ENCODE data around the gene HSH2D. TPM values are rescaled to one million over a fixed set of nuclear protein-coding genes. Genes with fewer than 3 reads are reported as not detected.

Gene HSH2D
- total and polyA plus RNA-seq, 9 of the 15 experiments (the other 6 are each of a cell fraction or from before 2014, with no cell fraction given): 0.03 to 1.1 (median 0.35) TPM; not detected in 1

DNA sequence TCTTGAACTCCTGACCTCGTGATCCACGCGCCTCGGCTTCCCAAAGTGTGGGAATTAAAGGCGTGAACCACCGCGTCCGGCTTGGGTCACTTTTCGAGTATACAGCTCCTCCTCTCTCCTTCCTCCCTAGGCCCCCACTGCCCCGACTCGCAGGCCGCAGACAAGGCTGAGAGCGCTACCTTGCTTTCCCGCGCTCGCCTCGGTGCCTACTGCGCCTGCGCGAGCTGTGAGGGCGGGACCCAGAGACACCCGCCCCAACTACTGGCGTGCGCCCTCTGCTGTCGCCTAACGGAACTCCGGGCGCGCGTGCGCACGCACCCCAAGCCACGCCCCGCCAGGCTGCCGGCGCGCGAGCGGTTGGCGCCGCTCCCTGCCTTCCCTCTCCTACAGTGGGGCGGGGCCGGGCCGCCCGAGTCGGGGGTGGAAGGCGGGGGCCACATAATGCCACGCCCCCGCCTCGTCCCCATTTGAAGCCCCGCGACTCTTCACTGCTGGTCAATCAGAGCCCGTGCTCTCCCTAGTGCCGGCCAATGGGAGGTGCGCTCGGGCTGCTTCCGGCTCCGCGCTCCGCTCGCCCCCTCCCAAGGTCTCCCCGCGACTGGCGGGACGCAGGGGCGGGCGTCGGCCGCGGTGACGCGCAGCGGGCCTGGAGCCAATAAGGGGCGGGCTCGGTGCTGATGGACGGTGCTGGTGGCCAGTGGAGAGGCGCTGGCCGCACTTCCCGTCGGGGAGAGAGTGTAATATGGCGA is 32.2 kb upstream of the HSH2D start, which contains the start of gene RAB8A (continued):
- TF ChIP-seq GABPB1 (CRISPR knock-in tag; IDR thresholded peaks at IDR 0.05): peak; percentile 90
- peak; percentile 38; the same call in 1 of the 2 replicates for TF ChIP-seq MTA3 (IDR thresholded peaks at IDR 0.05; ENCODE audit: borderline replicate concordance)
- peak; percentile 73; the same call in 1 of the 2 replicates for TF ChIP-seq LCOR (CRISPR knock-in tag; IDR thresholded peaks at IDR 0.05)
- TF ChIP-seq ZNF583 (CRISPR knock-in tag; IDR thresholded peaks at IDR 0.05): peak; percentile 78; the same call in 1 of the 2 replicates
- TF ChIP-seq, protein P1, sequence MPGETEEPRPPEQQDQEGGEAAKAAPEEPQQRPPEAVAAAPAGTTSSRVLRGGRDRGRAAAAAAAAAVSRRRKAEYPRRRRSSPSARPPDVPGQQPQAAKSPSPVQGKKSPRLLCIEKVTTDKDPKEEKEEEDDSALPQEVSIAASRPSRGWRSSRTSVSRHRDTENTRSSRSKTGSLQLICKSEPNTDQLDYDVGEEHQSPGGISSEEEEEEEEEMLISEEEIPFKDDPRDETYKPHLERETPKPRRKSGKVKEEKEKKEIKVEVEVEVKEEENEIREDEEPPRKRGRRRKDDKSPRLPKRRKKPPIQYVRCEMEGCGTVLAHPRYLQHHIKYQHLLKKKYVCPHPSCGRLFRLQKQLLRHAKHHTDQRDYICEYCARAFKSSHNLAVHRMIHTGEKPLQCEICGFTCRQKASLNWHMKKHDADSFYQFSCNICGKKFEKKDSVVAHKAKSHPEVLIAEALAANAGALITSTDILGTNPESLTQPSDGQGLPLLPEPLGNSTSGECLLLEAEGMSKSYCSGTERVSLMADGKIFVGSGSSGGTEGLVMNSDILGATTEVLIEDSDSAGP (CRISPR knock-in tag; IDR thresholded peaks at IDR 0.05): no peak
- 0 out of 2 replicates have a peak, but pooled peaks have one; percentile 24 for TF ChIP-seq CBX5 (IDR thresholded peaks at IDR 0.05; ENCODE audit: borderline replicate concordance, low read depth)
- TF ChIP-seq CCAR2 (IDR thresholded peaks at IDR 0.05; ENCODE audit: low read depth, low read length): no peak
- TF ChIP-seq ZNF3 (CRISPR knock-in tag; IDR thresholded peaks at IDR 0.05): no peak
- TF ChIP-seq TSC22D4 (tag; IDR thresholded peaks at IDR 0.05): no peak
- TF ChIP-seq NR2F6 (CRISPR knock-in tag; IDR thresholded peaks at IDR 0.05): no peak
- TF ChIP-seq TCF3 (CRISPR knock-in tag; IDR thresholded peaks at IDR 0.05): peak; percentile 1; the same call in 1 of the 2 replicates
- TF ChIP-seq, protein P2, sequence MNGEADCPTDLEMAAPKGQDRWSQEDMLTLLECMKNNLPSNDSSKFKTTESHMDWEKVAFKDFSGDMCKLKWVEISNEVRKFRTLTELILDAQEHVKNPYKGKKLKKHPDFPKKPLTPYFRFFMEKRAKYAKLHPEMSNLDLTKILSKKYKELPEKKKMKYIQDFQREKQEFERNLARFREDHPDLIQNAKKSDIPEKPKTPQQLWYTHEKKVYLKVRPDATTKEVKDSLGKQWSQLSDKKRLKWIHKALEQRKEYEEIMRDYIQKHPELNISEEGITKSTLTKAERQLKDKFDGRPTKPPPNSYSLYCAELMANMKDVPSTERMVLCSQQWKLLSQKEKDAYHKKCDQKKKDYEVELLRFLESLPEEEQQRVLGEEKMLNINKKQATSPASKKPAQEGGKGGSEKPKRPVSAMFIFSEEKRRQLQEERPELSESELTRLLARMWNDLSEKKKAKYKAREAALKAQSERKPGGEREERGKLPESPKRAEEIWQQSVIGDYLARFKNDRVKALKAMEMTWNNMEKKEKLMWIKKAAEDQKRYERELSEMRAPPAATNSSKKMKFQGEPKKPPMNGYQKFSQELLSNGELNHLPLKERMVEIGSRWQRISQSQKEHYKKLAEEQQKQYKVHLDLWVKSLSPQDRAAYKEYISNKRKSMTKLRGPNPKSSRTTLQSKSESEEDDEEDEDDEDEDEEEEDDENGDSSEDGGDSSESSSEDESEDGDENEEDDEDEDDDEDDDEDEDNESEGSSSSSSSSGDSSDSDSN (IDR thresholded peaks at IDR 0.05; ENCODE audit: borderline replicate concordance in 1 of 2, low read depth in 2 of 2, low read length in 2 of 2): 0 out of 4 replicates have a peak, but pooled peaks of 1 of the 2 experiments have one; percentile 6
- TF ChIP-seq HCFC1 (IDR thresholded peaks at IDR 0.05; ENCODE audit: low read depth, low read length): peak; percentile 54
- no peak for TF ChIP-seq KDM1A (IDR thresholded peaks at IDR 0.05)
- peak; percentile 37; the same call in 1 of the 2 replicates for TF ChIP-seq KHSRP (IDR thresholded peaks at IDR 0.05)
- TF ChIP-seq OTX1 (CRISPR knock-in tag; IDR thresholded peaks at IDR 0.05): 0 out of 2 replicates have a peak, but pooled peaks have one; percentile 20
- TF ChIP-seq, protein P3, sequence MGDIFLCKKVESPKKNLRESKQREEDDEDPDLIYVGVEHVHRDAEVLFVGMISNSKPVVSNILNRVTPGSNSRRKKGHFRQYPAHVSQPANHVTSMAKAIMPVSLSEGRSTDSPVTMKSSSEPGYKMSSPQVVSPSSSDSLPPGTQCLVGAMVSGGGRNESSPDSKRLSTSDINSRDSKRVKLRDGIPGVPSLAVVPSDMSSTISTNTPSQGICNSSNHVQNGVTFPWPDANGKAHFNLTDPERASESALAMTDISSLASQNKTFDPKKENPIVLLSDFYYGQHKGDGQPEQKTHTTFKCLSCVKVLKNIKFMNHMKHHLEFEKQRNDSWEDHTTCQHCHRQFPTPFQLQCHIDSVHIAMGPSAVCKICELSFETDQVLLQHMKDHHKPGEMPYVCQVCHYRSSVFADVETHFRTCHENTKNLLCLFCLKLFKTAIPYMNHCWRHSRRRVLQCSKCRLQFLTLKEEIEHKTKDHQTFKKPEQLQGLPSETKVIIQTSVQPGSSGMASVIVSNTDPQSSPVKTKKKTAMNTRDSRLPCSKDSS (IDR thresholded peaks at IDR 0.05; ENCODE audit: low read depth, partially characterized antibody): no peak
- TF ChIP-seq, protein P4, sequence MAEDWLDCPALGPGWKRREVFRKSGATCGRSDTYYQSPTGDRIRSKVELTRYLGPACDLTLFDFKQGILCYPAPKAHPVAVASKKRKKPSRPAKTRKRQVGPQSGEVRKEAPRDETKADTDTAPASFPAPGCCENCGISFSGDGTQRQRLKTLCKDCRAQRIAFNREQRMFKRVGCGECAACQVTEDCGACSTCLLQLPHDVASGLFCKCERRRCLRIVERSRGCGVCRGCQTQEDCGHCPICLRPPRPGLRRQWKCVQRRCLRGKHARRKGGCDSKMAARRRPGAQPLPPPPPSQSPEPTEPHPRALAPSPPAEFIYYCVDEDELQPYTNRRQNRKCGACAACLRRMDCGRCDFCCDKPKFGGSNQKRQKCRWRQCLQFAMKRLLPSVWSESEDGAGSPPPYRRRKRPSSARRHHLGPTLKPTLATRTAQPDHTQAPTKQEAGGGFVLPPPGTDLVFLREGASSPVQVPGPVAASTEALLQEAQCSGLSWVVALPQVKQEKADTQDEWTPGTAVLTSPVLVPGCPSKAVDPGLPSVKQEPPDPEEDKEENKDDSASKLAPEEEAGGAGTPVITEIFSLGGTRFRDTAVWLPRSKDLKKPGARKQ (CRISPR knock-in tag; IDR thresholded peaks at IDR 0.05): no peak
- peak; percentile 92 for TF ChIP-seq MEIS2 (IDR thresholded peaks at IDR 0.05; ENCODE audit: partially characterized antibody)
- TF ChIP-seq ZFX (CRISPR knock-in tag; IDR thresholded peaks at IDR 0.05): peak; percentile 89
- TF ChIP-seq HNRNPLL (IDR thresholded peaks at IDR 0.05; ENCODE audit: low read depth, low read length, poor library complexity, severe bottlenecking): peak; percentile 71
- TF ChIP-seq ZNF316 (IDR thresholded peaks at IDR 0.05): no peak

Measured in K562 (cell line).